HT1080 (cell line): ENCODE data around the gene PCDHGB1. TPM values are rescaled to one million over a fixed set of nuclear protein-coding genes. Genes with fewer than 3 reads are reported as not detected.
"Not testable (repeated sequence)": the region's sequence is repeated elsewhere in the genome, so short reads cannot be mapped to it uniquely, and the experiment has no call there.

Experiments used
- DNase-seq: peaks from one replicate; pipeline ENCODE4 v3.0.0-alpha.2; 2015; ENCODE audit warnings: low read depth
- total RNA-seq: library from RNA; depleted of rRNA; stranded (reverse); fragments of >200 nt; shearing (Covaris generic); gene quantifications from 2 replicates; pipeline ENCODE4 v1.2.3, GENCODE V29; 2014

PCDHGB1 gene
- total RNA-seq, 1 experiment from 2014 or later = 1.4 TPM

GRCh38 chr5:141345327-141345726, 4.6 kb upstream of the PCDHGB1 start:
- no peak for DNase-seq

GRCh38 chr5:141346017-141346416, 3.9 kb upstream of the PCDHGB1 start:
- not testable (repeated sequence) for DNase-seq

- DNase-seq = no peak
Measured at GRCh38 chr5:141351591-141351990, 1.7 kb downstream of the PCDHGB1 start.

GRCh38 chr5:141354900-141355469, 5.1 kb downstream of the PCDHGB1 start, which contains the start of gene PCDHGA4:
PCDHGA4 (plus strand) TSS chr5:141355021; CDS start chr5:141355108, 87 bp downstream.
- DNase-seq = no peak

- no peak for DNase-seq
Measured at GRCh38 chr5:141355641-141356040, 5.7 kb downstream of the PCDHGB1 start.

GRCh38 chr5:141356133-141356532, 6.2 kb downstream of the PCDHGB1 start:
- no peak for DNase-seq

- DNase-seq = no peak
Measured at GRCh38 chr5:141356950-141357349, 7.1 kb downstream of the PCDHGB1 start.

GRCh38 chr5:141359790-141360426, 10.0 kb downstream of the PCDHGB1 start, which contains the start of gene PCDHGB2:
PCDHGB2 (plus strand) TSS chr5:141359994; CDS start chr5:141360136, 142 bp downstream.
- peak; percentile 30 for DNase-seq

GRCh38 chr5:141360685-141361084, 10.8 kb downstream of the PCDHGB1 start:
- DNase-seq = no peak

- no peak for DNase-seq
Measured at GRCh38 chr5:141362719-141363118, 12.8 kb downstream of the PCDHGB1 start.

DNA sequence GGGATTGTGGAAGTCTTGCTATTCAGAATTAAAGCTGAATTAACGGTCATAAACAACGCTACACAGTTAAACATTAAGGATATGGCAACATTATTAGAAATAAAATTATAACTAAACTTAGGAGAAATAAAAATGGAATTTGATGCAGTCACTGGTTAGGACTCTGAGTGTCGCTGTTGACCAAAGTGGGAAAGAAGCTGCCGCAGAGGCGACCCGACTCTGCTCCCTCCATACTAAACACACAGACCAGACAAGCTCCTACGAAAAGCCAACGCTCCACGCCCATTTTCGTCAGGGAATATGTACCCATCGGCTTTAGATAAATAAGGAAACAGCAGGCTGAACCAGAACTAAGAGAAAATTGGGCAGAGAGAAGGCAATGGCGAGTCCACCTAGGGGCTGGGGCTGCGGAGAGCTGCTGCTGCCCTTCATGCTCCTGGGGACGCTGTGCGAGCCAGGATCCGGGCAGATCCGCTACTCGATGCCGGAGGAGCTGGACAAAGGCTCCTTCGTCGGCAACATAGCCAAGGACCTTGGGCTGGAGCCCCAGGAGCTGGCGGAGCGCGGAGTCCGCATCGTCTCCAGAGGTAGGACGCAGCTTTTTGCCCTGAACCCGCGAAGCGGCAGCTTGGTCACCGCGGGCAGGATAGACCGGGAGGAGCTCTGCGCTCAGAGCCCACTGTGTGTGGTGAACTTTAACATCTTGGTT, 14.2 kb downstream of the PCDHGB1 start, which contains the start of gene PCDHGA5:
TSS of gene PCDHGA5 (plus strand) at position 211 of the 709 bp plus-strand sequence. CDS start at position 380, 169 bp downstream.
- no peak for DNase-seq

DNA sequence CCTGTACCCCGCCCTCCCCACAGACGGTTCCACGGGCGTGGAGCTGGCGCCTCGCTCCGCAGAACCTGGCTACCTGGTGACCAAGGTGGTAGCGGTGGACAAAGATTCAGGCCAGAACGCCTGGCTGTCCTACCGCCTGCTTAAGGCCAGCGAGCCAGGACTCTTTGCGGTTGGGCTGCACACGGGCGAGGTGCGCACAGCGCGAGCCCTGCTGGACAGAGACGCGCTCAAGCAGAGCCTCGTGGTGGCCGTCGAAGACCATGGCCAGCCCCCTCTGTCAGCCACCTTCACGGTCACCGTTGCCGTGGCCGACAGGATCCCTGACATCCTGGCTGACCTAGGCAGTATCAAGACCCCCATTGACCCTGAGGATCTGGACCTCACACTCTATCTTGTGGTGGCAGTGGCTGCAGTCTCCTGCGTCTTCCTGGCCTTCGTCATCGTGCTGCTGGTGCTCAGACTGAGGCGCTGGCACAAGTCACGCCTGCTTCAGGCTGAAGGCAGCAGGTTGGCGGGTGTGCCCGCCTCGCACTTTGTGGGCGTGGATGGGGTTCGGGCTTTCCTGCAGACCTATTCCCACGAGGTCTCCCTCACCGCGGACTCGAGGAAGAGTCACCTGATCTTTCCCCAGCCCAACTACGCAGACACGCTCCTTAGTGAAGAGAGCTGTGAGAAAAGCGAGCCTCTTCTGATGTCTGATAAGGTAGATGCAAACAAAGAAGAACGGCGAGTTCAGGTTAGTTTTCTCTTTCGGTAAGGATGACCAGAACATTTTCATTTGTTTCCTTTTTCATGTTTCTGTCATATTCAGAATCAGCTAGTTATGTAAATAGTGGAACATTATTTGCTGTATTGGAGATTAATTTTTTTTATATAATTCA, 16.4 kb downstream of the PCDHGB1 start:
- no peak for DNase-seq

DNA sequence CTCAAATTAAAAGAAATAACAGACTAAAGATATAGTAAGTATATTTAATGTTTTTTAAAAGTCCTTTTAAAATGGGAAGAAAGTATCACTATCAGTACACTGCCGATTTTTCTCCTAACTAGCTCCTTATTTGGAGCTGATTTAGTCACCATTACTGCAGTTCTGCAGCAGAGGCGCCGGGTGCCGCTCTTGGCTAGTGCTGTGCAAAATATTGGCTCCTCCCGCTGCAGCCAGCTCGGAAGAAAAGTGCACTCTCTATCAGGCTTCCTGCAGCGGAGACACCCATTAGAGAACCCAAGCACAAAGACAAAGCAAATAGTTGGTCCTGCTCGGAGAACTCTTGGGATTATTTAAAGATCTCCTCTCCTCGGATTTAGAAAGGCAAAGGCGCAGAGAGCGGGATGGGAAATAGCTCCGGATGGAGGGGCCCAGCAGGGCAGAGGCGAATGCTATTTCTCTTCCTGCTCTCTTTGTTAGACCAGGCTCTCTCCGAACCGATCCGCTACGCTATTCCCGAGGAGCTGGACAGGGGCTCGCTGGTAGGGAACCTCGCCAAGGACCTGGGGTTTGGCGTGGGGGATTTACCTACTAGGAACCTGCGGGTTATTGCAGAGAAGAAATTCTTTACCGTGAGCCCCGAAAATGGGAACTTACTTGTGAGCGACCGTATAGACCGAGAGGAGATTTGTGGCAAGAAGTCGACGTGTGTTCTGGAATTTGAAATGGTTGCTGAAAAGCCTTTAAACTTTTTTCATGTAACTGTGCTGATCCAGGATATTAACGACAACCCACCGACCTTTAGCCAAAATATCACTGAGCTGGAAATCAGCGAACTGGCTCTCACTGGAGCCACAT, 20.3 kb downstream of the PCDHGB1 start, which contains the start of gene PCDHGB3:
TSS of gene PCDHGB3 (plus strand) at position 249 of the 855 bp plus-strand sequence. CDS start at position 402, 153 bp downstream.
- DNase-seq = peak; percentile 55

GRCh38 chr5:141371572-141372475, 21.9 kb downstream of the PCDHGB1 start:
- no peak for DNase-seq

DNA sequence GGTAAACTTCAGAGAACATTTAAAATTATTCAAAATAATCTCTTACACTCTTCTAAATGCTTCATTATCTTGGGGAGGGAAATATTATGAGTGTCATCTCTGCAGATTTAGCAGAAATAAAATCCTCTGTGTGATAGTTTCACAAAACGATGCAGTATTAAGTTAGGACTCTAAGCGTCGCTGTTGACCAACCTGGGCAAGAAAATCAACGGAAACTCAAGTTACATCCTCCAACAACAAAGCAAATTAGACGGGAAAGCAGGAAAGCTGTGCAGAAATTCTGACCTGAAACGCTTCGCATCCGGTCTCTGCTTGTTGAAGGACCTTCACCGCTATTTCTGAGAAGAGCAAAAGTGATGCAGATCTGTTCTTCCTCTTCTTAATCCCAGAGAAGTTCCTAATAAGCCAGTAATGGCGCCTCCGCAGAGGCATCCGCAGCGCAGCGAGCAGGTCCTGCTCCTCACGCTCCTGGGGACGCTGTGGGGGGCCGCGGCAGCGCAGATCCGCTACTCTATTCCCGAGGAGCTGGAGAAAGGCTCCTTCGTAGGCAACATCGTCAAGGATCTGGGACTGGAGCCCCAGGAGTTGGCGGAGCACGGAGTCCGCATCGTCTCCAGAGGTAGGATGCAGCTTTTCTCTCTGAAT, 23.9 kb downstream of the PCDHGB1 start, which contains the start of gene PCDHGA6:
TSS of gene PCDHGA6 (plus strand) at position 219 of the 645 bp plus-strand sequence. CDS start at position 412, 193 bp downstream.
- DNase-seq = peak; percentile 24

DNA sequence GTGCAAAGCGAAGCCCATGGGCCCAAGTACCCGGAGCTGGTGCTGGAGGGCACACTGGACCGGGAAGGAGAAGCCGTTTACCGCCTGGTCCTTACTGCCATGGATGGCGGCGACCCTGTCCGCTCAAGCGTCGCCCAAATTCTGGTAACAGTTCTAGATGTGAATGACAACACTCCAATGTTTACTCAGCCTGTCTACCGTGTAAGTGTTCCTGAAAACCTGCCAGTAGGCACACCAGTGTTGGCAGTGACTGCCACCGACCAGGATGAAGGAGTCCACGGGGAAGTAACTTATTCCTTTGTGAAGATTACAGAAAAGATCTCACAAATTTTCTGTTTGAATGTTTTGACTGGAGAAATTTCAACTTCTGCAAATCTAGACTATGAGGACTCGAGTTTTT, 24.7 kb downstream of the PCDHGB1 start:
- no peak for DNase-seq

DNA sequence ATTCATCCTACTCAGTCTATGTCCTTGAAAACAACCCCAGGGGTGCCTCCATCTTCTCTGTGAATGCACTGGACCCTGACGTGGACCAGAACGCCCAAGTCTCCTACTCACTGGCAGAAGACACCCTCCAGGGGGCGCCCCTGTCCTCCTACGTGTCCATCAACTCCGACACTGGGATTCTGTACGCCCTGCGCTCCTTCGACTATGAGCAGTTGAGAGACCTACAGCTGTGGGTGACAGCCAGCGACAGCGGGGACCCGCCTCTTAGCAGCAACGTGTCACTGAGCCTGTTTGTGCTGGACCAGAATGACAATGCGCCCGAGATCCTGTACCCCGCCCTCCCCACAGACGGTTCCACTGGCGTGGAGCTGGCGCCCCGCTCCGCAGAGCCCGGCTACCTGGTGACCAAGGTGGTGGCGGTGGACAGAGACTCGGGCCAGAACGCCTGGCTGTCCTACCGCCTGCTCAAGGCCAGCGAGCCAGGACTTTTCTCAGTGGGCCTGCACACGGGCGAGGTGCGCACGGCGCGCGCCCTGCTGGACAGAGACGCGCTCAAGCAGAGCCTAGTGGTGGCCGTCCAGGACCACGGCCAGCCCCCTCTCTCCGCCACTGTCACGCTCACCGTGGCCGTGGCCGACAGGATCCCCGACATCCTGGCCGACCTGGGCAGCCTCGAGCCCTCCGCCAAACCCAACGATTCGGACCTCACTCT, 25.7 kb downstream of the PCDHGB1 start:
- DNase-seq = not testable (repeated sequence)
